Measurements from ENCODE around the gene LRRC47.

LRRC47 gene

GRCh38 chr1:3772715-3773571 is 23.4 kb downstream of the LRRC47 start, which contains the start of gene SMIM1:
TSS of gene SMIM1 (plus strand) at chr1:3772749. CDS start at chr1:3775374, 2,625 bp downstream.
- peak; percentile 32 for DNase-seq (ENCODE audit: low read depth, low spot score)

DNA sequence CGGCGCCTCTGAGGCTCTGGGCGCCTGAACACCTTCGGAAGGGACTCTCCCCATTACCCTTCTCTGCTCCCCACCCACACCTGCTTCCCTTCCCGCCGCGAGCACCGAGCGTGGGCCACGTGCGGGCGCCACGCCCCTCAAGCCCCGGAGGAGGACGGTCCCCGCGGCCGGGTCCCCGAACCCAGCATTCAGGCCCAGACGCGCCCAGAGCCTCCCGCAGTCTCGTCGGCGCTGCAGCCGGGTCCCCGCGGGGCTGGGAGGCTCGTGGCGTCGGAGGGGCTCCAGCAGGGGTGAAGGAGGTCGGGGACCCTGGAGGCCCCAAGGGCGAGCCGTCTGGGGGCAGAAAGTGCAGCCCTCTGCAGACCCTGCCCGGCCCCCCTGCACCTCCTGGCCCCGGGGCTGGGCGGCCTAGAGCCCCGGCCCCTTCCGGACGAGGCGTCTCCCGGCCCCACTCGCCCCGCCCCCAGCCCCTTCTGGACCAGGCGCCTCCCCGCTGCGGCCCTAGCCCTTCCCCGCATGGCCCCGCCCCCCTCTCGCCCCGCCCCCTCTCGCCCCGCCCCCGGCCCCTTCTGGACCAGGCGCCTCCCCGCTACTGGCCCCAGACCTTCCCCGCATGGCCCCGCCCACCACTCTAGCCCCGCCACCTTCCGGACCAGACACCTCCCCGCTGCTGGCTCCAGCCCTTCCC is 24.1 kb downstream of the LRRC47 start:
- peak; percentile 67 for DNase-seq (ENCODE audit: low read depth, low spot score)

DNA sequence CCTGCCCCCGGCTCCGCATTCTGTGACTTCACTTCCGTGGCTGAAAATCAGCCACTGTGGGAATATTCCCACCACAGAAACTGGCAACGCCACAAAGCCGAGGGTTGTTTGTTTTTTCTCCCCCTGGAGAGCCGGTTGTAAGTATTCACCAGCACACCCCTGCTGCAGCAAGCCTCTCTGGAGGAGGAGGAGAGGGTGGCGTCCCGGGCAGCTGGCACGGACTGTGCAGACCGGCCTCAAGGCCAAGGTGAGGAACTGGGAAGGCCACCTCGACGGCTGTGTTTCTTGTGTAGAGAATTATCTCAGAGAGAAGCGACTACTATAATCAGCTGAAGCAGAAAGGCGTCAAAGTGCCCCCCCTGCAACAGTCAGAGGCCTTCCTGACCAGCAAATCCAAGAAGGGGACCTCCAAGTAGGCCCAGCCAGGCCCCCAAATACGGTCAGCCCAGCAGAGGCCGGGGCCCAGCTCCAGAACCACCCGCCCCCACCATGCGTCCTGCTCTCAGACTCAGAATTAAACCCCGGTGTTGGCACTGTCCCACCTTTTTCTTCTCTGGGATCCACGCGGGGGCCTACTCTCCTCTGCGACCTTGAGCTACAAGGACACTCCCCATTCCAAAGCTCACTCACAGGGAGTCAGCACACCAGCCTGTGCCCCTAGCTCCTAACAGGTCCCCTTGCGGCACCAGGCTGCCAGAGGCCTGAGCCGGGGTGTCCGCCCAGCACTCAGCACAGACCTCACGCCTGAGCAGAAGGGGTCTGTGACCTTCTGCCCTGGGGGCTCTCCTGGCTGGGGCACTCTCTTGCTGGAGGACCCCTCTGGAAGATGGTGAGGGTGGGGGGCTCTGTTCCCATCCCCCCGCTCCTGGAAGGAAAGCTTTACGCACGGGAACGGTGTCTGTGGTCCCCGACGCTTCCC is 24.9 kb downstream of the LRRC47 start:
- DNase-seq (ENCODE audit: low read depth, low spot score), result peak; percentile 38

- DNase-seq (ENCODE audit: low read depth, low spot score), result no peak
Measured at GRCh38 chr1:3770047-3770765, 26.1 kb downstream of the LRRC47 start.

- no peak for DNase-seq (ENCODE audit: low read depth, low spot score)
Measured at GRCh38 chr1:3768811-3769390, 27.4 kb downstream of the LRRC47 start.

- no peak for DNase-seq (ENCODE audit: low read depth, low spot score)
Measured at GRCh38 chr1:3767328-3767925, 28.9 kb downstream of the LRRC47 start.

GRCh38 chr1:3763351-3764125 is 32.8 kb downstream of the LRRC47 start:
- DNase-seq (ENCODE audit: low read depth, low spot score), result no peak

DNA sequence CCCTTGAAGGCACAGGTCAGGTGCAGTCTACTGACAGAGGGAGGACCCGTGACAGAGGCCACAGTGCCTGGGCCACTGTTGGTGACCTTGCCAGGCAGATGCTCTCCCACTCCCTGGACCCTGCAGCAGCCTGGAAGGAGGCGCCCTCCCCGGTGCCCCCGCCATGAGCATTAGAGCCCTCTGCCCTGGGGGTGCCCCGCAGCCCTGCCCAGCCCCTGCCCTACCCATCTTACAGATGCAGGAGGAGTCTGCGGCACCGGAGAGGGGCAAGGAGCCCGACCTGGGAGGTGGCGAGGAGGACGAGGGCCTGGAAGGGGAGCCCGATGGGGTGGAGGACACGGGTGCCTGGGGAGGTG is 33.4 kb downstream of the LRRC47 start:
- DNase-seq (ENCODE audit: low read depth, low spot score), result no peak

- DNase-seq (ENCODE audit: low read depth, low spot score), result no peak
Measured at GRCh38 chr1:3762151-3762872, 34.0 kb downstream of the LRRC47 start.

- DNase-seq (ENCODE audit: low read depth, low spot score), result no peak
Measured at GRCh38 chr1:3761296-3762010, 34.8 kb downstream of the LRRC47 start.

- no peak for DNase-seq (ENCODE audit: low read depth, low spot score)
Measured at GRCh38 chr1:3759796-3760195, 36.5 kb downstream of the LRRC47 start.

- DNase-seq (ENCODE audit: low read depth, low spot score), result no peak
Measured at GRCh38 chr1:3759164-3759563, 37.1 kb downstream of the LRRC47 start.

- DNase-seq (ENCODE audit: low read depth, low spot score), result no peak
Measured at GRCh38 chr1:3756394-3756793, 39.9 kb downstream of the LRRC47 start.

DNA sequence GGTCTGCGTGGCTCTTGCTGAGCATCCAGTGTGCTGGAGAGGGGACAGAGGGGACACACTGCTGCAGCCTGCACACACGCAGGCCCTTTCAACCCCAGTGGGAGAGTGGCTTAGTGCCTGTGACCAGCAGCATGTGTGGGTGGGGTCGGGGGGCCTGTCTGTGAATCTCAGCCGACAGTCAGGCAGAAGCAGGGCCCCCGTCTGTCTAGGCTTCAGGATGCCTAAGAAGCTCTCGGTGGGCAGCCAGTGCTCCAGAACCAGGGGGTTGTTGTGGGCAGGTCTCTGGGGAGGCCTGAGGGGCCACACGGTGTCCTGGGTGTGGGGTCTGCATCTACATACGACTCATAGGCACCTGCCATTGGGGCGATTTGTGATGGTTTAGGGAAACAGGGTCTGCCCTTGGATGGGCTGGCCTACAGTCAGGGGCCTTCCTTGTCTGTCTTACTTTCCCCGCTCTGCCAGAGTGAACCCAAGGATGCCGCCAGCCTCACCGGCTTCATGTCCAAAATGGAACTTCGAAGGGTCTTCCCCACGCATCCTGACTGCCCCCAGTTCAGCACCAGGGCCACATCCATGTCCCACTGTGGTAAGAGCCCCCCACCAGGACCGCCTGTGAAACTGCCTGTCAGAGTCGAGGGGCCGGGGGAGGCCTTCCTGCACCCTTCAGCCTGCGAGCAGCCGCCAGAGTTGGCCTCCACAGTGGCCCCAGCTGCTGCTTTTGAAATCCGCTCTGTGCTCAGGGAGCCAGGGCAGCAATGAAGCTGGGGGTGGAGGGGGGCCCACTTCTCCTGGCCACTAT is 42.4 kb downstream of the LRRC47 start:
- DNase-seq (ENCODE audit: low read depth, low spot score), result no peak

- no peak for DNase-seq (ENCODE audit: low read depth, low spot score)
Measured at GRCh38 chr1:3752400-3752945, 43.8 kb downstream of the LRRC47 start, which contains the start of gene CCDC27. TSS of gene CCDC27 (plus strand) at chr1:3752450. CDS start at chr1:3752482, 32 bp downstream.

- no peak for DNase-seq (ENCODE audit: low read depth, low spot score)
Measured at GRCh38 chr1:3750741-3751140, 45.6 kb downstream of the LRRC47 start.

GRCh38 chr1:3749512-3749911 is 46.8 kb downstream of the LRRC47 start:
- DNase-seq (ENCODE audit: low read depth, low spot score), result no peak
